Measurements from ENCODE around the gene GFRA3. TPM values are rescaled to one million over a fixed set of nuclear protein-coding genes. Genes with fewer than 3 reads are reported as not detected.
"Not testable (repeated sequence)": the region's sequence is repeated elsewhere in the genome, so short reads cannot be mapped to it uniquely, and the experiment has no call there.

Gene GFRA3
- 0.48 TPM for total RNA-seq
- long read RNA-seq, partial matches to known transcripts, result 1 of 1 reads
- long read RNA-seq, other reads (novel, unspliced or antisense), result 0 of 1 reads

- intact Hi-C loops (cut with DNase I), result no loop called here
- DNase-seq (ENCODE audit: low spot score), result no peak
These were observed at the start of gene GFRA3 for GRCh38 chr5:138274189-138274853. TSS of gene GFRA3 (minus strand) at chr5:138274621. CDS start at chr5:138274424, 197 bp downstream.

GRCh38 chr5:138318211-138318610, 43.8 kb upstream of the GFRA3 start:
- DNase-seq (ENCODE audit: low spot score); intact Hi-C loops (cut with DNase I): not testable (repeated sequence)

GRCh38 chr5:138316355-138316754, 41.9 kb upstream of the GFRA3 start:
- no peak for DNase-seq (ENCODE audit: low spot score)
- intact Hi-C loops (cut with DNase I), result no loop called here

- no peak for DNase-seq (ENCODE audit: low spot score)
- intact Hi-C loops (cut with DNase I), result no loop called here
These were observed 41.4 kb upstream of the GFRA3 start for GRCh38 chr5:138315751-138316278.

GRCh38 chr5:138305797-138306196, 31.4 kb upstream of the GFRA3 start:
- intact Hi-C loops (cut with DNase I), result no loop called here
- DNase-seq (ENCODE audit: low spot score), result no peak

- no peak for DNase-seq (ENCODE audit: low spot score)
- intact Hi-C loops (cut with DNase I), result no loop called here
These were observed 29.0 kb upstream of the GFRA3 start for GRCh38 chr5:138303372-138303771.

- DNase-seq (ENCODE audit: low spot score), result no peak
- intact Hi-C loops (cut with DNase I), result no loop called here
These were observed 14.9 kb upstream of the GFRA3 start for GRCh38 chr5:138289296-138289695.

- intact Hi-C loops (cut with DNase I), result no loop called here
- DNase-seq (ENCODE audit: low spot score), result no peak
These were observed 12.8 kb upstream of the GFRA3 start for GRCh38 chr5:138287246-138287645.

- DNase-seq (ENCODE audit: low spot score), result no peak
- intact Hi-C loops (cut with DNase I), result loop anchor here (2.0 kb wide), 1 partner anchor 60 kb away; no protein-coding TSS in a partner anchor
These were observed 8.7 kb upstream of the GFRA3 start for GRCh38 chr5:138282920-138283742.

- intact Hi-C loops (cut with DNase I), result no loop called here
- DNase-seq (ENCODE audit: low spot score), result no peak
These were observed 6.5 kb upstream of the GFRA3 start for GRCh38 chr5:138280915-138281314.

GRCh38 chr5:138276402-138277054, 2.1 kb upstream of the GFRA3 start:
- intact Hi-C loops (cut with DNase I), result loop anchor here (2.0 kb wide), 1 partner anchor 48 kb away; no protein-coding TSS in a partner anchor
- DNase-seq (ENCODE audit: low spot score), result no peak

- DNase-seq (ENCODE audit: low spot score), result no peak
- intact Hi-C loops (cut with DNase I), result loop anchor here (2.0 kb wide), 1 partner anchor 47 kb away; no protein-coding TSS in a partner anchor
These were observed 1.5 kb upstream of the GFRA3 start for GRCh38 chr5:138275895-138276294.

- DNase-seq (ENCODE audit: low spot score), result no peak
- intact Hi-C loops (cut with DNase I), result no loop called here
These were observed 960 bp upstream of the GFRA3 start for GRCh38 chr5:138275379-138275782.

GRCh38 chr5:138273834-138274188, 610 bp downstream of the GFRA3 start:
- intact Hi-C loops (cut with DNase I), result no loop called here
- DNase-seq (ENCODE audit: low spot score), result no peak

GRCh38 chr5:138272681-138273080, 1.7 kb downstream of the GFRA3 start:
- DNase-seq (ENCODE audit: low spot score), result no peak
- intact Hi-C loops (cut with DNase I), result no loop called here

GRCh38 chr5:138271281-138271680, 3.1 kb downstream of the GFRA3 start:
- intact Hi-C loops (cut with DNase I), result no loop called here
- no peak for DNase-seq (ENCODE audit: low spot score)

GRCh38 chr5:138264183-138264582, 10.2 kb downstream of the GFRA3 start:
- intact Hi-C loops (cut with DNase I), result no loop called here
- DNase-seq (ENCODE audit: low spot score), result no peak

GRCh38 chr5:138263581-138263980, 10.8 kb downstream of the GFRA3 start:
- intact Hi-C loops (cut with DNase I), result no loop called here
- no peak for DNase-seq (ENCODE audit: low spot score)

- no peak for DNase-seq (ENCODE audit: low spot score)
- intact Hi-C loops (cut with DNase I), result no loop called here
These were observed 15.6 kb downstream of the GFRA3 start for GRCh38 chr5:138258704-138259292.

- DNase-seq (ENCODE audit: low spot score), result no peak
- intact Hi-C loops (cut with DNase I), result no loop called here
These were observed 16.8 kb downstream of the GFRA3 start for GRCh38 chr5:138257583-138257982.

All from cardiac septum (tissue), 1 donor.